SW 1271 (cell line): ENCODE results near the gene AQP1.

Experiments
- DNase-seq, 2 experiments: peaks; one replicate each; lab custom pipeline; 2025; lab: John Stamatoyannopoulos, UW

The AQP1 gene

GRCh38 chr7:30911561-30911969 lies at the start of gene AQP1:
Gene AQP1, plus strand, starts transcription at chr7:30911853. Its CDS starts 57 bp downstream, at chr7:30911910.
- no peak for DNase-seq

- no peak for DNase-seq
Observed at GRCh38 chr7:30862995-30863705, 48.5 kb upstream of the AQP1 start.

DNA sequence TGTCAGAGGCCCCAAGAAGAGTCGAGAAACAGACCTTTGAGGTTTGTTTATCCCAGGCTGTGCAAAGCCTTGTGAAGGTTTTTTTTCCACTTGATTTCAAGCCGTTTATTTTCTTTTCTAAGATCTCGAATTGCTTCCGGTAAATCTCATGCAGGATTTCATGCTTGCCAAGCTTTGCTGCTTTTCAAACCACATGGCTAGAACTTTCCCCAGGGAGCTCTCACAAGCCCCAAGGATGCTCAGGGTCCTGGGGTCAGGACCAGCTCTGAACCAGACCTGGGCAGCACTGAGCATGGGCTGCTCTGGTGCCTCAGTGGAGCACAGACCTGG lies 48.0 kb upstream of the AQP1 start:
- no peak for DNase-seq

DNA sequence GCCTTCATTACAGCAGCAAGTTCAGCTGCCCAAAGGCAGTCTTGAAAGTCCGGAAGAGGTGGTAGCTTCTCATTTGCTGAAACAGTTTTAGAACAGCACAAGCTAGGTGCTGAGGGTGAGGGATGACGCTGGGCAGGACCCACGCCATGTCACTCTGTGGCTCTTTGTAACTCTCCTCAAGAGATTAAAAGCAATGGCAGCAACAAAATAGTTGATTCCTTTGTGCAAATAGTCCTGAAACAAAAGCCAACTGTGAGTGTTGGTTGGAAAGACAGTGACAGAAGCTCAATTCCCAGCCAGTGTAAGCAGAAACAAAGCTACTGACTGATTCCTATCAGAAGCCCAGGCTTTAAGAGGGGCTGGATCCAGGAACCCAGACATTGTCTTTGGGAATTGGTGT lies 47.6 kb upstream of the AQP1 start:
- no peak for DNase-seq

- no peak for DNase-seq
Observed at GRCh38 chr7:30865076-30865475, 46.6 kb upstream of the AQP1 start.

DNA sequence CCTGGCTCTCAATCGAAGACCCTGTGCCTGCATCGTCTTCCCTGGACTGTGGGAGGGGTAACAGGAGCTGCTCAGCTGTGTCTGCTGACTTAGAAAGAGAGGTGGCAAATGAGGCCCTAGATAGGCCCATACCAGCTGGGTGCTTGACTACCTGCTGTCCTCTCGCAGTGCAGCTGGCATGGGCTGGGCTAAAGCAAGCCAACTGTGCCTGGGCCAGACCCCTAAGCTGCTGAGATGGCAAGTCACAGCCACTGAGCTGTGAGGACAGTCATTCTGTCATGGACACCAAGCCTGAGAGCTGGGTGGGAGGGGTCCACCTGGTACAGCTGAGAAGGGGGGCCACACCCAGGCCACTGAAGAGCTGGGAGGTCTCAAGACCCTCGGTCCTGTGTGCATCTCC lies 45.8 kb upstream of the AQP1 start:
- no peak for DNase-seq

GRCh38 chr7:30866939-30867338 lies 44.7 kb upstream of the AQP1 start:
- no peak for DNase-seq

GRCh38 chr7:30867483-30867882 lies 44.2 kb upstream of the AQP1 start:
- no peak for DNase-seq

- no peak for DNase-seq
Observed at GRCh38 chr7:30869794-30870611, 41.6 kb upstream of the AQP1 start.

DNA sequence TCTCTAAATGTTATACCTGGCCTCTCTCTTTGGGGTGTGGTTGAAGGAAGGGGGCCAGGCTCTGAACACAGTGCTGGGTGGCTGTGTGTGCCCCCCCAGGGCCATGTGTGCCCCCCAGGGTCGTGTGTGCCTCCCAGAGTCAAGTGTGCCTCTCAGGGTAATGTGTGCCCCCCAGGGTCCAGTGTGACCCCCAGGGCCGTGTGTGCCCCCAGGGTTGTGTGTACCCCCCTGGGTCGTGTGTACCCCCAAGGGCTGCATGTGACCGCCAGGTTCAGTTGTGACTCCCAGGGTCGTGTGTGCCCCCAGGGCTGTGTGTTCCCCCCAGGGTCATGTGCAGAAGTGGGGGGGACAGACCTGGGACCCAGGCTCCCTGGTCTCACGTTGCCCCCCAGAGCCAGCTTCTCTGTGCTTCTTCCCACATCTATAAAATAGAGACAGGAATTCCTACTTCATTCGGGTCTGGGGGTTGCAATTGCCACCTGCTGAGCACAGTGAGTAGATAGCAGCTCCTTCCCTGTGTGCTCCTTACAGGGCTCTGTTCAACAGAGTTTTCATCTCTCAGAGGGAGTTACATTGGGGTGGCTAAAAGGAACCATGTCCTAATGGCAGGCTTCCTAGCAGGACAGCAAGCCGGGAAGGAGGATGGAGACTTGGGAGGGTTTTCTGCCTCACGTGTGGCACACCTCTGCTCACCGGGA lies 40.7 kb upstream of the AQP1 start:
- no peak for DNase-seq

DNA sequence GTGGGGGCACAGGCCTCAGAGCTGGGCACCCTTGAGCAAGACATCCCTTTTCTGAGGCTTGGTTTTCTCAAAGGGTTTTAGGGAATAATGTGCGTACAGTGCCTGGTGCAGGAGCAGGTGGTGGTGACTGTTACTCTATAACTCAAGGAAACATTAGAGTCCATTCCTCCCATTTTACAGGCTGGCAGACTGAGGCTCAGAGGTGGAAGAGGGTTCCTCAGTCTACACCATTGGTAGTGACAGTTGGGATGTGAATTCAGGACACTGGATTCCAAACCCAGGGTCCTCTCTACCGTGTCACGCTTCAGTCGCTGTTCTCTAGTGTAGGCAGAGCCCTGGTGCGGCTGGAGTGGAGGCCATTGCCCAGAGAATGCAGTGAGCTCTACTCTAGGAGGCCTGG lies 40.0 kb upstream of the AQP1 start:
- no peak for DNase-seq

DNA sequence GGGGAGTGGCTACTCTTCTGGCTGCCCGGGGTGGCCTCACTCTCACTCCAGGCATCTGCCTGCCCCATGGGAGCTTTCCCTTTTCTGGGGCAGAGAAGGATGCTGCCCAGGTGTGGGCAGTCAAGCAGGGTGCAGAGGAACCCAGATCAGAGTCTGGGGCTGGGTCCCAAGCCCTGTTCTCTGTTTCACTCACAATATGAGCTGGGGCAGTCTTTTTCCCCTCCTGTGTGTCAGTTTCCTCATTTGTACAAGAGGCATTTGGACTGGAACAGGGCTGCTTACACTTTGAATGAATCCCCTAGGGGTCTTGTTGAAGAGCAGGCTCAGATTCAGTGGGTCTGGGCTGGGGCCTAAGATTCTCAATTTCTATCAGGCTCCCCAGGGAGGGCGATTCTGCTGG lies 38.4 kb upstream of the AQP1 start:
- no peak for DNase-seq

GRCh38 chr7:30873656-30874055 lies 38.0 kb upstream of the AQP1 start:
- DNase-seq: no peak

- DNase-seq: no peak
Observed at GRCh38 chr7:30874656-30875302, 36.9 kb upstream of the AQP1 start.

DNA sequence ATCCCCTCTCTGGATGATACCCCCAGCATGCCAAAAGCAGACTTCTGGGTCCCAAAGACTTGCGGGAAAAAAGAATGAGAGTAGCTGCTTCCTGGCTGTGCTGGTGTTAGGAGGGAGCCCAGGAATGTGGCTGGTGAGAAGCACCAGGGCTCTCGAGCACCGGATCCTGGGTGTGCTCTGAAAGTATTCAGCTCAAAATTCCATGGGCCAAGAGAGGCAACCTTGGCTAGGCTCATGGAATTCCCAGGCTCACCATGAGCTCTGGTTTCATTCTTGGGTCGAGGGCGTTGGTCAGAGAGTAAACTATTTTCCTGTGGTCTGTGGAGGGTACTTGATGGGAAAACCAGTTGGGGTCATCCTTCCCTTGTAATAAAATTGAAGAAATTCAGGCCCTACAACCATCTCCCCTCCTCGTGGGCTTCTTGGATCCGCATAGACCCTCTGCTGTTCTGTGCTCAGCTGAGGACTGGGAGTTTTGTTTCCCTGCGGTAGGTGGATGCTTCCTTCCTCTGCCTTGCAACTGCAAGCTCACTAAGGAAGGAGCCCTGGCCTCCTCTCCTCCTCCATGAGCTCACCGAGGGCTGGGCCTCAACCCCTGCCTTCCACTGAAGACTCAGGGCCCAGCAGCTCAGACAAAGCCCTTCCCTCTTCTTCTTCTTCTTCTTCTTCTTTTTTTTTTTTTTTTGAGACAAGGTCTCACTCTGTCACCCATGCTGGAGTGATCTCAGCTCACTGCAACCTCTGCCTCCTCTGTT lies 34.5 kb upstream of the AQP1 start:
- DNase-seq: no peak

GRCh38 chr7:30877993-30878392 lies 33.7 kb upstream of the AQP1 start:
- no peak for DNase-seq

DNA sequence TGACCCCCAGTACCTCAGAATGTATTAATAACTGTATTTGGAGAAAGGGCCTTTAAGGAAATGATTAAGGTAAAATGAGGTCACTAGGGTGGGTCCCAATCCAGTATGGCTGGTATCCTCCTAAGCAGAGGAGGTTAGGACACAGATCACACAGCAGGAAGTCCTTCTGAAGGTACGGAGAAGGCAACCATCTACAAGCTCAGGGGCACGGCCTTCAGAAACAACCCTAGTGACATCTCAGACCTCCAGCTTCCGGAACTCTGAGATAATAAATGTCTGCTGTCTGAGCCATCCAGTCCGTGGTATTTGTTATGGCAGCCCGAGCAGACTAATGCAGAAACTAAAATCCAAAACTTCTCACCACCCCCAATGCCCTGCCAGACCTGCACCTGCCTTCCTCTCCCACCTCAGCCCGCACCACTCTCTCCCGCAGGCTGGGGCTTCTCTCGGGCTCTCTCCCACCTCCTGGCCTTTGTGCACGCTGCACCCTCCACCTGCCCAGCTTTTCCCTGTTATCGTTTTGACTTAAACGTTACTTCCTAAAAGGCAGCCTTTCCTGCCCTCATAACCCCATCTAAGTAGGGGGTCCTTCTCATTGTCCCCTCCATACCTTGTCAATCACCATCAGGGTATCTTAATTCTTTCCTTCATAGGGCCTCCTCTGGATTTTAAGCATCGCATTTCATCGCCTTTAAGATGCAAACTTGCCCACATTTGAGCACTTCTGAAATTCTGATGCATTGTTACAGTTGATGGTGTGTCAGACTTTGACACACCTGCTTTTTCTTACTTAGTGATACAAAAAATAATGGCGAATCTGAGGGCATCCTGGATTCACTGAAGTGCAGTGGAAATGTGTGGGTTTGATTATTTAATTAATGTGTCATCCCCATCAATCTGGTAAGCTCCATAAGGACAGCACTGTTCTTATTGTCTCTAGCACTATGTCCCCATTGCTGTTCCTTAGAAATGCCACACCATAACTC lies 32.2 kb upstream of the AQP1 start:
- DNase-seq: no peak

GRCh38 chr7:30880125-30880720 lies 31.4 kb upstream of the AQP1 start:
- DNase-seq: no peak

- DNase-seq: no peak
Observed at GRCh38 chr7:30880941-30881340, 30.7 kb upstream of the AQP1 start.

DNA sequence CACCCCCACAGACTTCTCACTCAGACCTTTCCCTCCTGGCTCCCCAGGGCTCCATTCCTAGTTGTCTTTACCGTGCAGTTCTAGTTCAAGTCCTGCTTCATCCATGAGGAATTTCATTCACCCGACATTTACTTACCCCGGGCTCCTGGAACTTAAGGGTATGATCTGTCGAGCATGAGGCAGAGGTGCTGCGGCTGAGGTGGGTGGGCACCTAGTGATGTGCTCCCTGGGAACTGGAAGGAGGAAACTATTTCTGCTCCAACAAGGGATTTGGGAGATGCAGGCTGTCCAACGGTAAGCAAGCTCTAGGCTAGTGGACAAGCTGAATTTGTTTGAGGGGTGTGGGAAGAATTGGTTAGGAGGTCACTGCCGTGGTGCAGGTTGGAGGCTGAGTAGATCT lies 30.2 kb upstream of the AQP1 start:
- no peak for DNase-seq
